DND-41 (cell line): Measurements from ENCODE around the gene SYCE3.

Experiments used
- CTCF ChIP-seq: IDR thresholded peaks from 2 replicates; pipeline ENCODE4 v1.5.1; 2012; ENCODE audit warnings: borderline replicate concordance, low read length, moderate library complexity, mild to moderate bottlenecking; ENCODE audit not compliant: poor library complexity, severe bottlenecking; ENCODE audit errors: extremely low read depth
- EZH2 ChIP-seq: IDR thresholded peaks from 3 replicates; pipeline ENCODE4 v1.6.1; 2012; ENCODE audit warnings: borderline replicate concordance, low read depth, mild to moderate bottlenecking, moderate library complexity, low read length, inconsistent platforms; ENCODE audit not compliant: severe bottlenecking

GRCh38 chr22:50540381-50540780 lies 22.3 kb downstream of the SYCE3 start:
- no peak for TF ChIP-seq CTCF
- no peak for TF ChIP-seq EZH2
